ENCODE results near the gene HDAC4.
"Not testable (repeated sequence)": the region's sequence is repeated elsewhere in the genome, so short reads cannot be mapped to it uniquely, and the experiment has no call there.

HDAC4 gene

GRCh38 chr2:239085201-239085992, 315.4 kb downstream of the HDAC4 start:
- DNase-seq (ENCODE audit: low read depth), result no peak

DNA sequence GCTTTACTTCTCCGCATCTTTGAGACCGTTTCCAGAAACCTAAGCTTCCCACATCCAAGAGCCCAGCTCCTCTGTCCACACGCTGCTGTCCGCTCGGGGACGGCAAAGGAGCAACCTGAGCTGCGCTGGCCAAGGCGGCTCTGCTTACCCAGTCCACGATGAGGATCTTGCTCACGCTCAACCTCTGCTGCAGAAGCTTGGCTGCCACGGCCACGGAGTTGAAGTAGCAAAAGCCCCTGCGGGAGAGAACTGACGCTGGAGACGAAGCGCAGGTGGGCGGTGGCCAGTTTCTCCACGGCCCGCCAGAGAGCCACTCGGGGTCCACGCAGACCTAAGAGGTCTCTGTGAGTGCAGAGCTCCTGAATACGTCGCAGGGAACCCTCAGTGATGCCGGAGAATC, 316.8 kb downstream of the HDAC4 start:
- no peak for DNase-seq (ENCODE audit: low read depth)

- no peak for DNase-seq (ENCODE audit: low read depth)
These were observed 318.4 kb downstream of the HDAC4 start for GRCh38 chr2:239082425-239082824.

- DNase-seq (ENCODE audit: low read depth), result no peak
These were observed 319.2 kb downstream of the HDAC4 start for GRCh38 chr2:239081622-239082021.

- DNase-seq (ENCODE audit: low read depth), result no peak
These were observed 319.8 kb downstream of the HDAC4 start for GRCh38 chr2:239081046-239081445.

GRCh38 chr2:239079671-239080294, 321.0 kb downstream of the HDAC4 start:
- no peak for DNase-seq (ENCODE audit: low read depth)

GRCh38 chr2:239078128-239078924, 322.5 kb downstream of the HDAC4 start:
- no peak for DNase-seq (ENCODE audit: low read depth)

- no peak for DNase-seq (ENCODE audit: low read depth)
These were observed 323.6 kb downstream of the HDAC4 start for GRCh38 chr2:239077260-239077659.

GRCh38 chr2:239075918-239076758, 324.7 kb downstream of the HDAC4 start:
- no peak for DNase-seq (ENCODE audit: low read depth)

DNA sequence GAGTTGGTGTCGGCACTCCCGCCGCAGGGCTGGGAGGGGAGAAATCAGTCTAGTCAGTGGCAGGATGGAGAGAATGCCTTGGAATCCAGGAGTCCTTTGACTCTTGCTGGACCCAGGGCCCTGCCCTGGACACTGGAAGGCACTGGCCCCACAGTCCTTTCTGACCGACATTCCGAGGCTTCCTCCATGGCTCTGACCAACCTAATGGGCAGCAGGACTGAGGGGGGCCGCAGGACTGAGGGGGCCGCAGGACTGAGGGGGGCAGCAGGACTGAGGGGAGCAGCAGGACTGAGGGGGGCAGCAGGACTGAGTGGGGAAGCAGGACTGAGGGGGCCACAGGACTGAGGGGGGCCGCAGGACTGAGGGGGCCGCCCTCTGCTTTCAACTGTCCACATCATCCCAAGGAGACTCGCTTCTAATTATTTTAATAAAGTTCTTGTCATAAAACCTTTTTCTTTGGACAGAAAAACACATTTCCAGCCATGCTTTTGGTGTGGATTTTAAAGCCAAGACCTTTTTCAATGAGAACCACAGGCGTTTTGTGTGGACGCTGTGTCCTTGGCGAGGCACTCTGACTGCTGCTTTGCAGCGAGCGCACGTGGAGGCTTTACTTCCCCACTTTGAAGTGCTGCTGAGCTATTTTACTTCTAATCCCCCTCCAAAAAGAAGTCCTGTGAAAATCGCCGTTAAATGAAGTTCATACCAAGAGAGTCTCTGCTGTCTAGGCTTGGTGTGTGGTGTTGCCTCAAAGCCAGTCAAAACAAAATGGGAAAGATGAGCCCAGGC, 326.9 kb downstream of the HDAC4 start:
- no peak for DNase-seq (ENCODE audit: low read depth)

DNA sequence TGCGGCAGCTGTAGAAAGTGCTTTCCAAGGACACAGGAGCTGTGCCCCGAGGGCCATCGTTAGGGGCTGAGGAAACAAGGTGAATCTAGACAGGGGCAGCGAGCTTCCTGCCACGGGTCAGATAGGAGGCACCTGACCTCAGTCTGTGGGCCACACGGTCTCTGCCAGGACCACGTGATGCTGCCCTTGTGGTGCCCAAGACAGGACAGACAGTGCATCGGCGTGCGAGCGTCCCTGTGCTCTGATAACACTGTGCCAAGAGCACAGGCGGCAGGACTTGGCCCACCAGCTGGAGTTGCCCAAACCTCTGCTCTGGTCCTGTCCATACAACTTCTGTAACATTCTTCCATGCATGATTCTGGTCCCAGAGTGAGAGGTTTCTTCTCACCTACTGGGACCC, 327.6 kb downstream of the HDAC4 start:
- no peak for DNase-seq (ENCODE audit: low read depth)

DNA sequence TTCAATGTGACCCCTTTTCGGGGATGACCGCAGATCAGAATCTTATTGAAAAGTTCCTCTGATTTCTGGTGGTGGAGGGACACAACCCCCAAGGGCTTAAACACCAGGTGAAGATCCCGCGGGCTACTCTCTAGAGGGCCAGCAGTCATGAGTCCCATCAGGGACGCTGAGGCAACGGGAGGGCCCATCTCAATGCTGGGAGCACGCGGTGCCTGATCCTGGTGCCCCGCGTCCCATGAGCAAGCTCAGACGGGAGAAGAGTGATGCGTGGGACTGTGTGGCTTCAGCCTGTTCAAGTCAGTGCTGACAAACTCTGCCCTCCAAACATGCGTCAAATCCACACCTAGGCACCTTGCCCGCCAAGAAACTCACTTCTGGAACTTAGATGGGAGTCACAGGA, 328.0 kb downstream of the HDAC4 start:
- no peak for DNase-seq (ENCODE audit: low read depth)

DNA sequence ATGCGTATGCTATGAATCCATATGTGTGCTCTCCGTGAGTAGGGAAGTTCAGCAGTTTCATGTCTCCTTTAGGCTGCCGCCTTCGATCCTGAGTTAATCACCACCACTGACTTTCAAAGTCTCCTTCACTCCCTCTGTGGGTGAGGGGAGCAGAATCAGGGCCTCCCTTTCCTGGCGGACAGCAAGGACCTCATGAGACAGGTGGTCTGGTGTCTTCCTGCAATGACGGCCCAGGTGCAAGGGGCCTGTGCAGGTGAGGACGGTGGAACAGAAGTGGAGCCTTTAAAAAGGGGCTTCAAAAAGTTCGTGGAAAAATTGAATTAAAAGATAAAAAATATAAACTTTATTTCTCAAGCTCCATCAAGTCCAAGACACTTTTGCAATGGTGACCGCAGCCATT, 330.4 kb downstream of the HDAC4 start:
- DNase-seq (ENCODE audit: low read depth), result no peak

DNA sequence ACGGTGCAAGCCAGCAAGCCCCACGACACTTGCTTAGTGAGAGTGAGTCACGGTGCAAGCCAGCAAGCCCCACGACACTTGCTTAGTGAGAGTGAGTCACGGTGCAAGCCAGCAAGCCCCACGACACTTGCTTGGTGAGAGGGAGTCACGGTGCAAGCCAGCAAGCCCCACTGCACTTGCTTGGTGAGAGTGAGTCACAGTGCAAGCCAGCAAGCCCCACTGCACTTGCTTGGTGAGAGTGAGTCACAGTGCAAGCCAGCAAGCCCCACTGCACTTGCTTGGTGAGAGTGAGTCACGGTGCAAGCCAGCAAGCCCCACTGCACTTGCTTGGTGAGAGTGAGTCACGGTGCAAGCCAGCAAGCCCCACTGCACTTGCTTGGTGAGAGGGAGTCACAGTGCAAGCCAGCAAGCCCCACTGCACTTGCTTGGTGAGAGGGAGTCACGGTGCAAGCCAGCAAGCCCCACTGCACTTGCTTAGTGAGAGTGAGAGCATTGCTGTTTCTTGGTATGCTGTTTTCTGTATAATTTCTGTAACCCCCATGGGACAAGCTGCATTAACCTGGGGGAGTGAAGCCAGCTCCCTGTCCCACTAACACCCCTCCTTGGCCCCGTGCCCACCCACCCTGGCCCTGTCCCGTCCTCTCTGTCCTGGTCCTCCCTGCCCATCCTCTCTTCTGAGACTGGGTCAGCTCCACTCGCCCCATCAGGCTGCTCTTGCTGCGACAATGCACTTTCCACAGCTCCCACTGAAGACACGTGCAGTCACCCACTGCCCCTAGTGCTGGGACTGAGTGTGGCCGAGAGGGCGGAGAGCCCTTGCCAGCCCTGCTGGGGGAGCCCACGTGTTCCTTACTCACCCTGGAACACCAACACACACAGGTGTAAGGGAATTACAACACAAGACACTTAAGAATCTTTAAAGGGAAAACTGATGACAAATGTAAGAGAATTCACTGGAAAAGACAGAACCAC, 331.2 kb downstream of the HDAC4 start:
- DNase-seq (ENCODE audit: low read depth), result not testable (repeated sequence)

DNA sequence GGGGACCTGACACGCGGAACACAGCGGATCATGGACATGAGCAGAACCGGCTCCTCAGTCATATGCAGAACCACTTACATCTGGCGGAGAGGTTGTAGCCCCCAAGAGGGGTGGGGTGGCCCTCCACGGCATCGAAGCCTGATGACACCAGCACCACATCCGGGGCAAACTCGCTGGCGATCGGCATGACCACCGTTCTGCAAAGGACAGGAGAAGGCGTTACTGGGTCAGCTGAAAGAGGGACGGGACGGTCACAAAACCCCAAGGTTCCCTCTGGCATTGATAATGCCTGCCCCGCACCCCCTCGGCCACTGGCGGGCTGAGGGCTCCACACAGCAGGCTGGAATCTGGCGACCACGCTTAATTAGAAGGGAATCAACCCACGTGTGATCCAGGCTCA, 332.4 kb downstream of the HDAC4 start:
- DNase-seq (ENCODE audit: low read depth), result no peak

DNA sequence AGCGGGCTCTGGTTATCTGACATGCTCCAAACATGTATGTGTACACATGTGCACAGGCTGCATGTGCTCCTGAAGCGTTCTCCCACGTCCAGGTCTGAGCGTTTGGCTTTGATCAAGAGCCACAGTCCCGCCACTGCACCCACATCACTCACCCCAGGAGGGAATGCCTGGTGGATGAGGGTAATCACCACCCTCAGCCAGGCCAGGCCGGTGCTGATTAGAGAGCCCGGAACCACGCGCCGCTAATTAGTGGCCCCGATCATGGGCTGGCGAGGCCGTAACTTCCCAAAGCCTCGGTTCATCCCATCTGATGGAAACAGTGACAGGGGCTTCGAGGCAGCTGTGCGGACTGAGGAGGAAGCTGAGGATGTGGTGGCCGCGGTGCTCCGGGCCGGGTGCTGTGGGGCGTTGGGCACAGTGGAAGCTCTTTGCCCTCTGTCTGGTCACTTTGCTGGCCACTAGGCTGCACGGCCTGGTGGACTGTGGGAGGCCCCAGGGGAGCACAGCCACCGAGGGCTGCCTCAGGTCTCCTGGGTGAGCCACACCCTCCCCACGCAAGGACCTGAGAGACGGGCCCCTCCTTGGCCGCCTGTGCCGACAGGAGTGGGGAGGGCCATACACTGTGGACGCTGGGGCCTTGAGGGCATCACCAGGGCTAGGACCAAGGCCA, 333.5 kb downstream of the HDAC4 start:
- DNase-seq (ENCODE audit: low read depth), result no peak

DNA sequence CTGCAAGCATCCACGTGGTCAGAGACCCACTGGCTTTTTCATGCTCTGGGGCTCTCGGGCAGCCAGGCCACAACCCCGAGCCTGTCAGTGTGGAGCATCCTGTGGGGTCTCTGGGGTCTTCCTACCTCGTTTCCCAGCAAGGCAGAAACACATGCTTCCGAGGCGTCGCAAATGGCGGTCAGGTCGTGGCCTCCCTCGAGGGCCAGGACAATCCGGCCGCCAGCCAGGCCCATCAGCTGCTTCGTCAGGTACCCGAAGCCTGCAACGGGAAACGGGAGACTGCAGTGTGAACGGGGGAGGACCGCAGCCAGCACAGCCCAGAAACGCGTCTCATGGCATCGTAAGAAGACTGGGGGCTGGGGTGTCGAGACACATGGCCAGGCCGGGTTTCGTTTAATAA, 334.2 kb downstream of the HDAC4 start:
- no peak for DNase-seq (ENCODE audit: low read depth)

- no peak for DNase-seq (ENCODE audit: low read depth)
These were observed 334.9 kb downstream of the HDAC4 start for GRCh38 chr2:239065962-239066361.

- DNase-seq (ENCODE audit: low read depth), result no peak
These were observed 335.3 kb downstream of the HDAC4 start for GRCh38 chr2:239065537-239065936.
